Measurements from ENCODE around the gene PDE4A. TPM values are rescaled to one million over a fixed set of nuclear protein-coding genes. Genes with fewer than 3 reads are reported as not detected.

PDE4A gene
- total and polyA plus RNA-seq, 7 experiments from 2014 or later: 0.47 to 51.8 (median 2.0) TPM

- POLR2A ChIA-PET: interaction anchor here (0.7 kb wide), 1 partner anchor 133 kb away, joined by 3 read pairs; no protein-coding TSS in a partner anchor
- H3K36me3 ChIP-seq (ENCODE audit: control insufficient read depth in 2 of 3, insufficient read depth in 3 of 3, low read length in 3 of 3): no peaks in the 10 kb centered on the region
- H3K4me1 ChIP-seq (ENCODE audit: control insufficient read depth in 2 of 2, insufficient read depth in 2 of 2, low read length in 2 of 2): peaks cover 7 to 11% of the 10 kb centered on the region in 2 donors
- Mint-ChIP-seq H3K27me3 (no peaks in the 10 kb centered on the region), H3K36me3 (no peaks in the 10 kb centered on the region), H3K4me3 (peak overlapping the region in 9 of 10 donors; percentile 64 to 81 (median 72)), H3K27ac (peak overlapping the region in 8 of 9 donors; percentile 28 to 90 (median 83)), H3K9me3 (no peaks in the 10 kb centered on the region), H3K4me1 (peaks cover 7 to 32% (median 15%) of the 10 kb centered on the region in 7 donors)
- H3K27ac ChIP-seq (ENCODE audit: low read depth, low read length): peak overlapping the region; percentile 53
- H3K27me3 ChIP-seq (ENCODE audit: control insufficient read depth in 2 of 2, insufficient read depth in 2 of 2, low read length in 2 of 2): no peaks in the 10 kb centered on the region
- DNase-seq (peak; percentile 67 to 94 (median 90)), ATAC-seq (peak; percentile 98)
- intact Hi-C loops (cut with micrococcal nuclease): loop anchor here (1.0 to 10.0 kb wide), 4 partner anchors 47 to 216 kb away; partner anchors contain the start of genes CDC37 (in 2 of the 2), ICAM4 (in 1 of the 2) and ICAM5 (in 1 of the 2)
- peak overlapping the region; percentile 58 for H3K4me3 ChIP-seq (ENCODE audit: low read length)
- H3K9me3 ChIP-seq (ENCODE audit: control insufficient read depth in 2 of 3, low read length in 3 of 3): no peaks in the 10 kb centered on the region
- CTCF ChIA-PET: interaction anchor here (1.0 kb wide), 1 partner anchor 11 kb away, joined by 3 read pairs; no protein-coding TSS in a partner anchor
These were observed 58.6 kb downstream of the PDE4A start for GRCh38 chr19:10478903-10479384.

GRCh38 chr19:10486551-10486950, 66.2 kb downstream of the PDE4A start:
- ChIA-PET CTCF (no interaction called here), POLR2A (no interaction called here)
- no peak for ATAC-seq
- no peak overlapping the region for H3K4me3 ChIP-seq (ENCODE audit: low read length)
- H3K4me1 Mint-ChIP-seq: peaks cover 3 to 13% (median 4%) of the 10 kb centered on the region in 7 donors
- H3K9me3 Mint-ChIP-seq: no peaks in the 10 kb centered on the region
- no peaks in the 10 kb centered on the region for H3K9me3 ChIP-seq (ENCODE audit: control insufficient read depth in 2 of 3, low read length in 3 of 3)
- no peaks in the 10 kb centered on the region for H3K27me3 Mint-ChIP-seq
- peaks cover 0 to 48% (median 12%) of the 10 kb centered on the region in 3 experiments for H3K36me3 ChIP-seq (ENCODE audit: control insufficient read depth in 2 of 3, insufficient read depth in 3 of 3, low read length in 3 of 3)
- H3K36me3 Mint-ChIP-seq: peaks cover 0 to 18% (median 0%) of the 10 kb centered on the region in 5 donors
- H3K27ac ChIP-seq (ENCODE audit: low read depth, low read length): no peak overlapping the region
- no peak overlapping the region for H3K4me3 Mint-ChIP-seq
- H3K27ac Mint-ChIP-seq: peak overlapping the region in 2 of 9 donors; percentile 32 to 65
- intact Hi-C loops (cut with micrococcal nuclease): no loop called here
- H3K27me3 ChIP-seq (ENCODE audit: control insufficient read depth in 2 of 2, insufficient read depth in 2 of 2, low read length in 2 of 2): no peaks in the 10 kb centered on the region
- H3K4me1 ChIP-seq (ENCODE audit: control insufficient read depth in 2 of 2, insufficient read depth in 2 of 2, low read length in 2 of 2): no peaks in the 10 kb centered on the region
- DNase-seq: no peak

- H3K4me1 Mint-ChIP-seq: peaks cover 2 to 15% (median 7%) of the 10 kb centered on the region in 7 donors
- no peaks in the 10 kb centered on the region for H3K27me3 ChIP-seq (ENCODE audit: control insufficient read depth in 2 of 2, insufficient read depth in 2 of 2, low read length in 2 of 2)
- peaks cover 0 to 46% (median 14%) of the 10 kb centered on the region in 3 experiments for H3K36me3 ChIP-seq (ENCODE audit: control insufficient read depth in 2 of 3, insufficient read depth in 3 of 3, low read length in 3 of 3)
- ChIA-PET CTCF (interaction anchor here (0.6 to 1.5 kb wide), 2 partner anchors 8 to 9 kb away, joined by 3 to 4 read pairs; no protein-coding TSS in a partner anchor), POLR2A (interaction anchor here (0.6 kb wide), 1 partner anchor 343 kb away, joined by 4 read pairs; no protein-coding TSS in a partner anchor)
- no peak overlapping the region for H3K27ac ChIP-seq (ENCODE audit: low read depth, low read length)
- H3K4me3 Mint-ChIP-seq: no peak overlapping the region
- H3K36me3 Mint-ChIP-seq: peaks cover 0 to 26% (median 0%) of the 10 kb centered on the region in 5 donors
- H3K4me3 ChIP-seq (ENCODE audit: low read length): no peak overlapping the region
- intact Hi-C loops (cut with micrococcal nuclease): no loop called here
- ATAC-seq (no peak), DNase-seq (no peak)
- H3K4me1 ChIP-seq (ENCODE audit: control insufficient read depth in 2 of 2, insufficient read depth in 2 of 2, low read length in 2 of 2): no peaks in the 10 kb centered on the region
- H3K9me3 ChIP-seq (ENCODE audit: control insufficient read depth in 2 of 3, low read length in 3 of 3): no peaks in the 10 kb centered on the region
- H3K9me3 Mint-ChIP-seq: no peaks in the 10 kb centered on the region
- no peaks in the 10 kb centered on the region for H3K27me3 Mint-ChIP-seq
- peak overlapping the region in 1 of 9 donors; percentile 43 for H3K27ac Mint-ChIP-seq
These were observed 71.2 kb downstream of the PDE4A start for GRCh38 chr19:10491472-10492047.

GRCh38 chr19:10497371-10497770, 77.0 kb downstream of the PDE4A start:
- peaks cover 5 to 8% of the 10 kb centered on the region in 2 donors for H3K4me1 ChIP-seq (ENCODE audit: control insufficient read depth in 2 of 2, insufficient read depth in 2 of 2, low read length in 2 of 2)
- intact Hi-C loops (cut with micrococcal nuclease): no loop called here
- peak overlapping the region in 3 of 9 donors; percentile 22 to 66 (median 62) for H3K27ac Mint-ChIP-seq
- H3K4me3 ChIP-seq (ENCODE audit: low read length): no peak overlapping the region
- no peak for ATAC-seq
- H3K4me3 Mint-ChIP-seq: peak overlapping the region in 1 of 10 donors; percentile 45
- H3K36me3 Mint-ChIP-seq: peaks cover 0 to 25% (median 0%) of the 10 kb centered on the region in 5 donors
- DNase-seq: no peak
- no peaks in the 10 kb centered on the region for H3K9me3 ChIP-seq (ENCODE audit: control insufficient read depth in 2 of 3, low read length in 3 of 3)
- peaks cover 0 to 32% (median 0%) of the 10 kb centered on the region in 3 experiments for H3K36me3 ChIP-seq (ENCODE audit: control insufficient read depth in 2 of 3, insufficient read depth in 3 of 3, low read length in 3 of 3)
- ChIA-PET POLR2A (no interaction called here), CTCF (interaction anchor here (0.6 to 1.6 kb wide), 3 partner anchors 14 to 149 kb away, joined by 3 to 4 read pairs (median 4); no protein-coding TSS in a partner anchor)
- H3K27ac ChIP-seq (ENCODE audit: low read depth, low read length): no peak overlapping the region
- no peaks in the 10 kb centered on the region for H3K9me3 Mint-ChIP-seq
- no peaks in the 10 kb centered on the region for H3K27me3 ChIP-seq (ENCODE audit: control insufficient read depth in 2 of 2, insufficient read depth in 2 of 2, low read length in 2 of 2)
- H3K27me3 Mint-ChIP-seq: no peaks in the 10 kb centered on the region
- peaks cover 22 to 35% (median 27%) of the 10 kb centered on the region in 7 donors for H3K4me1 Mint-ChIP-seq

GRCh38 chr19:10499550-10500246, 79.4 kb downstream of the PDE4A start:
- CTCF ChIA-PET: interaction anchor here (0.6 to 0.9 kb wide), 2 partner anchors 8 to 14 kb away, joined by 3 read pairs; no protein-coding TSS in a partner anchor
- Histone ChIP-seq H3K9me3 (ENCODE audit: control insufficient read depth in 2 of 3, low read length in 3 of 3) (no peaks in the 10 kb centered on the region), H3K4me3 (ENCODE audit: low read length) (no peak overlapping the region), H3K27ac (ENCODE audit: low read depth, low read length) (no peak overlapping the region), H3K27me3 (ENCODE audit: control insufficient read depth in 2 of 2, insufficient read depth in 2 of 2, low read length in 2 of 2) (no peaks in the 10 kb centered on the region), H3K36me3 (ENCODE audit: control insufficient read depth in 2 of 3, insufficient read depth in 3 of 3, low read length in 3 of 3) (peaks cover 0 to 32% (median 0%) of the 10 kb centered on the region in 3 experiments), H3K4me1 (ENCODE audit: control insufficient read depth in 2 of 2, insufficient read depth in 2 of 2, low read length in 2 of 2) (peaks cover 5 to 8% of the 10 kb centered on the region in 2 donors)
- POLR2A ChIA-PET: interaction anchor here (1.1 kb wide), 1 partner anchor 153 kb away, joined by 4 read pairs; no protein-coding TSS in a partner anchor
- H3K4me3 Mint-ChIP-seq: peak overlapping the region in 6 of 10 donors; percentile 66 to 93 (median 74)
- H3K27me3 Mint-ChIP-seq: peaks cover 0 to 3% (median 0%) of the 10 kb centered on the region in 5 donors
- H3K4me1 Mint-ChIP-seq: peaks cover 22 to 36% (median 31%) of the 10 kb centered on the region in 7 donors
- peak overlapping the region in 5 of 9 donors; percentile 12 to 76 (median 52) for H3K27ac Mint-ChIP-seq
- DNase-seq (no peak), ATAC-seq (no peak)
- intact Hi-C loops (cut with micrococcal nuclease): loop anchor here in 1 of 2 donors (5.0 kb wide), 1 partner anchor 198 kb away; no protein-coding TSS in a partner anchor
- H3K36me3 Mint-ChIP-seq: peaks cover 0 to 24% (median 0%) of the 10 kb centered on the region in 5 donors
- H3K9me3 Mint-ChIP-seq: peaks cover 0 to 1% (median 0%) of the 10 kb centered on the region in 11 donors

GRCh38 chr19:10500247-10500592, 79.9 kb downstream of the PDE4A start:
- no peak for DNase-seq
- Histone ChIP-seq H3K27ac (ENCODE audit: low read depth, low read length) (no peak overlapping the region), H3K36me3 (ENCODE audit: control insufficient read depth in 2 of 3, insufficient read depth in 3 of 3, low read length in 3 of 3) (peaks cover 0 to 28% (median 0%) of the 10 kb centered on the region in 3 experiments), H3K4me1 (ENCODE audit: control insufficient read depth in 2 of 2, insufficient read depth in 2 of 2, low read length in 2 of 2) (peaks cover 5 to 8% of the 10 kb centered on the region in 2 donors), H3K9me3 (ENCODE audit: control insufficient read depth in 2 of 3, low read length in 3 of 3) (no peaks in the 10 kb centered on the region), H3K4me3 (ENCODE audit: low read length) (no peak overlapping the region), H3K27me3 (ENCODE audit: control insufficient read depth in 2 of 2, insufficient read depth in 2 of 2, low read length in 2 of 2) (no peaks in the 10 kb centered on the region)
- Mint-ChIP-seq H3K4me1 (peaks cover 23 to 36% (median 31%) of the 10 kb centered on the region in 7 donors), H3K27ac (peak overlapping the region in 8 of 9 donors; percentile 29 to 81 (median 66)), H3K36me3 (peaks cover 0 to 24% (median 0%) of the 10 kb centered on the region in 5 donors), H3K9me3 (peaks cover 0 to 1% (median 0%) of the 10 kb centered on the region in 11 donors), H3K4me3 (peak overlapping the region; percentile 8 to 93 (median 70)), H3K27me3 (peaks cover 0 to 3% (median 0%) of the 10 kb centered on the region in 5 donors)
- ChIA-PET POLR2A (interaction anchor here (1.1 kb wide), 1 partner anchor 153 kb away, joined by 4 read pairs; no protein-coding TSS in a partner anchor), CTCF (interaction anchor here (0.6 to 0.9 kb wide), 3 partner anchors 8 to 76 kb away, joined by 3 to 5 read pairs (median 3); no protein-coding TSS in a partner anchor)
- no peak for ATAC-seq
- intact Hi-C loops (cut with micrococcal nuclease): loop anchor here in 1 of 2 donors (5.0 kb wide), 1 partner anchor 197 kb away; no protein-coding TSS in a partner anchor
